GM19238 (cell line): ENCODE data around the gene UVRAG.

ENCODE experiments used
- DNase-seq: peaks from one replicate; pipeline ENCODE4 v3.0.0; 2011; ENCODE audit warnings: low spot score; ENCODE audit not compliant: insufficient read length

The UVRAG gene

DNA sequence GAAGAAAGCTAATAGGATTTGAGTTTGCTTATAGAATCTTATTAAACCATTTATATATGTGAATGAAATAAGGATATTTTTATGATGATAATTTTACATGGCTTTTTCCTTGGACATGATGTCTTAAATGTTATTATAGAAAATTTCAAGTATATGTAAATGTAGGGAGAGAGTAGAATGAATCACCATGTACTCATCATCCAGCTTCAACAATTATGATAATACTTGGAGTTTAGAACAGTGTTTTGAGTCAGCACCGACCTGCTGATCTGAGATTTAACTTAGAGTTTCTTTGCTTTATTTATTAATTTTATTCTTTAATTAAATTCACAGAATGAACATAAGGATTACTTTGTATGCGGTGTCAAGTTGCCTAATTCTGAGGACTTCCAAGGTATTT, 193.5 kb downstream of the UVRAG start:
- DNase-seq = no peak

- DNase-seq = no peak
Observed at GRCh38 chr11:76010051-76010450, 195.0 kb downstream of the UVRAG start.

GRCh38 chr11:76013526-76013925, 198.5 kb downstream of the UVRAG start:
- no peak for DNase-seq

GRCh38 chr11:76023236-76024068, 208.4 kb downstream of the UVRAG start:
- DNase-seq = no peak

DNA sequence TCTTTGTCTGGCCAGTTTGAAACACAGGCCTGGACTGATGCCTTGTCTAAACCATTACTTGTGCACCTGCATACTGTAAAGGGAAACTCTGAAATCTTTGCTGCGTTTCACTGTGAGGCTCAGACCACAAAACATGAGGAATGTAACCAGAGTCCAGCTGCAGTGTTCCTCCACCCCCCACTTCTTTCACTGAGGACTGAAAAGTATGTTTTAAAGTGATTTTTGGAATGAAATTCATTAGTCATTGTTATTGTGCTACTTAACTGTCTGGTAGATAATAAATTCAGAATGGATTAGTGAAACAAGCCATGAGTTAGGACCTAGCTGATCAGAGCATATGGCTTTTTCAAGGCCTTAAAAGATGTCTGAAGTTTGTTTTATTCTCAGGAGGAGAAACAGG, 210.1 kb downstream of the UVRAG start:
- DNase-seq = no peak

DNA sequence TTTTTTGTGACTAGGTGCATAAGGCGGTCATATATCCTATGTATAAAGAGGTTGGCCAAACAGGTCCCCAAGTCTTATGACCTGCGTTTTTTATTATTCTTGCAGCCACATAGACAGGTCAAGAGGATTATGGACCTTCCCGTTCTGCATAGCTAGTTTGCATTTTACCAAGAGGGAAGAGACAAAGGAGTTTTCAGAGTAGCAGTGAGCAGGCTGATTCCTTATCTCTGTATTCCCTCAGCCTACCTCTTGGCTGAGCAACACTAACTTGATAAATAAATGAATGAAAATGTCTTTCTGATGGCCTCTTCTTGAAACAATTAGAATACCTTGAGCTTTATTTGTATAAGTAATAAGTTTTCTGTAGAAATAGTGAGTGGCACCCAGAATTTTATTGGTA, 210.8 kb downstream of the UVRAG start:
- DNase-seq = no peak

- DNase-seq = no peak
Observed at GRCh38 chr11:76026281-76026680, 211.3 kb downstream of the UVRAG start.

DNA sequence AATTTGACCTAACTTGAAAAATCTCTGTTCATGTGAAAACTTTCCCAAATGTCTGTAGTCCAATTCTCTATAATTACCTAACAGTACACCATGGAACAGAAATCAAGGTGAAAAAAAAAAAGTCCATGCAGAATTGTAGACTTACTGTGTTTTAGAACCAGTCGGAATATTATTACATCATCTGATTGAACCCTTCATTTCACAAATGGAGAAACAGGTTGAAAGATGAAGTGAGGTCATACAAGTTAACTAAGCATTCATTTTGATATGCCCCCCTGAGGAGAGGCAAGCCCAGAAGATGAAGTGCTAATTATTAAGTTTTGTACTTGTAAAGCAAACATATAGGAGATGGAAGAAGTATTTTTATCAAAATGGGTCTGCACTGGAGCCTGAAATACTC, 211.9 kb downstream of the UVRAG start:
- DNase-seq = no peak

GRCh38 chr11:76030286-76030685, 215.3 kb downstream of the UVRAG start:
- DNase-seq = no peak

- DNase-seq = no peak
Observed at GRCh38 chr11:76030968-76031590, 216.1 kb downstream of the UVRAG start.

GRCh38 chr11:76033699-76034098, 218.7 kb downstream of the UVRAG start:
- DNase-seq = no peak

DNA sequence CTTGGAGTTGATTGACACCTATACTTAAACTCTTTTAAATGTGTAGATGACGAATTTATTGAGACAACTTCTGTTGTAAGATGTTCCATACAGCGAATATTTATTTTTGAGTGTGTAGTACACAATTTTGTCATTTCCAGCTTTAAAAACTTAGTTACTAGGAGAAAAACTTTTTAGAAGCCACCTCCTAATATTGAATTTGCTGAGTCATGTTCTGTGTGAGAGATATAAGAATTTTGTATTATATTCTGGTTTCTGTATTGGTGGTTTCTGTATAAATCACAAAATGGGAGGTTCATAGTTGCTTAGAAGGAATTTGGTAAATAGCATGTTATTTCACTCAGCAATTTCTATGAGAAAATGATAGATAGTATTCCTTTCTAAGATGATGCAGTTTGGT, 220.0 kb downstream of the UVRAG start:
- no peak for DNase-seq

DNA sequence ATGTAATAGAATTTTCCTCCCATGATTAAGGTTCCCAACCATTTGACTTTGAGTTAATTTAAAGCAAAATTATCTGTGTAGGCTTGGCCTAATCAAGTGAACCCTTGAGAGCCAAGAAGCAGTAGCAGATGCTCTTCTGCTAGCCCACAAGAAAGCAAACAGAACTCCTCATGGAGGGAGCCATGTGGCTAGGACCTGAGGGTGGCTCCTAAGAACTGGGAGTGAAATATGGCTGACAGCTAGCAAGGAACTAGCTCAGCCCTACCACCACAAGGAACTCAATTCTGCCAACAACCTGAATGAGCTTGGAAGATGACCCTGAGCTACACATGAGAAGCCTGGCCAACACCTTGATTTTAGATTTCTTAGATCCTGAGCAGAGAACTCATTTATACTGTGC, 223.6 kb downstream of the UVRAG start:
- DNase-seq = no peak

- no peak for DNase-seq
Observed at GRCh38 chr11:76041208-76041607, 226.2 kb downstream of the UVRAG start.

DNA sequence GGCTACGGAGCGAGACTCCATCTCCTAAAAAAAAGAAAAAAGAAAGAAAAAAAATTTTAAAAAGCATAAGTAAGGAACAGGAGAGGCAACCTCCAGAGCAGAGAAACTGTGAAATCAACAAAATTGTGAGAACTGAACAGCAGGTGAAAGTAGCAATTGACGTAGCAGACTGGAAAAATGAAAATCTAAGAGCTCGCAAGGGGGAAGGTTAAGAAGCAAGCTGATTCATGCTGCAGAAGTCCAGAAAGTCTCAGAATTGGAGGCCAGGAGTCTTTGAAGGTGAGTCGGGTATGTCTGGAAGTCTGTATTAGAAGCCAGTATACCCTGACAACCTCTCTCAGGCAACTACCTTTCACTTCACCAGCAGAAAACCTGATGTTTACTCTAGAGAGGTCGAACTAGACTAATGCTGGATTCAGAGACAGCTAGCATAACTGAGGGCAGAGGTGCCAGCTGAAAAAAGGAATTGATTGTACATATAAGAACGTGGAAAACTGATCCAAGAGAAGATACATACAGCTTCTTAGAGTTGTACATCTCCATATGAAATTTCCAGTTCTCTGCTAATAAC, 229.8 kb downstream of the UVRAG start:
- DNase-seq = no peak

GRCh38 chr11:76047231-76047630, 232.2 kb downstream of the UVRAG start:
- DNase-seq = no peak

DNA sequence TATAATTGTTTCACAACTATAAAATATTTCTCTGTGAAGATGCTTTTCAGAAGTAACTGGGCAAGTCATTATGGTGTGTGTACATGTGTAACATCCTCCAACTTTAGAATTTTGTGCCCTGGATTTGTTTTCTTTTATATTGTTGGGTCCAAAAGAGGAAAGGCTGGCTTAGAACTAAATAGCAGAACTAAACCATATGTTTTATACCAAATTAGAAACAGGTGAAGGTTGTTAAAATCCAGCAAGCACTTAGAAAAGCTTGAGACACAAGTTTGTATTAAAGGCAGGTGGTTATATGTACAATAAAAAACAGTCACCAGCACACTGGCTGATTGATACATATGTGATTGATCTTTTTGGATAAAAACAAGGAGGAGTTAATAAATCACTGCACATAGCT, 232.8 kb downstream of the UVRAG start:
- no peak for DNase-seq

DNA sequence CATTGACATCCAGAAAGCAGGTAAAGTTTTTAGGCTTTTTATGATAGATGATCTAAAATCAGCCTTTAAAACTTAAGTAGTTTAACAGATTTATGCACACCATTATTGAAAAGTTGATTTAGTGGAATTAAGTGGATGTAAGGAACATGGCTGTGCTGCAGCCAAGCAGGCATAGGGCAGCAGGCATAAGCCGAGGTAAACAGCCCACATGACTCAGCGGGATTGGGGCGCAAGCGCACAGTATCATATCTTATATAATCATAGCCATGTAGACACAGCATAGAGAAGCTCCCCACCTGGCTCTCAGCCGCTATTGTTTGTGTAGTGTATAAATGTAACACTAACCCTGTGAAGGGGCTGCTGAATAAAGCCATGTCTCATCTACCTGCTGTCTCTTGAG, 233.8 kb downstream of the UVRAG start:
- no peak for DNase-seq

- no peak for DNase-seq
Observed at GRCh38 chr11:76049511-76049910, 234.5 kb downstream of the UVRAG start.

GRCh38 chr11:76051937-76052336, 236.9 kb downstream of the UVRAG start:
- DNase-seq = no peak

DNA sequence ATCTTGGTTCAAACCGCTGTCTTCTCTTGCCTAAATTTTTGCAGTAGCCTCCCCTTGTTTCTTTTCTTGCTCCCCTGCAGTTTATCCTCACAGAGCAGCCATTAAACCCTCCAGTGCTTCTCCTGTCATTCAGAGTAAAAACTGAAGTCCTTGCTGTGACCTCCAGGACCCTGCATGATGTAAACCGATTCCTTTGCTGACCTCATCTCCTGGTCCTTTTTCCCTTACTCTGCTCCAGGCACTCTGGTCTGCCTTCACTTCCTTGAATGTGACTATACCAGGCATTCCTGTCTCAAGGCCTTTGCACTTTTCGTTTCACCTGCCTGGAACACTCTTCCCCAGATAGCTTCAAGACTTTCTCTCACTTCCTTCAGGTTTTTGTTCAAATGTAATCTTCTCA, 239.3 kb downstream of the UVRAG start:
- DNase-seq = no peak

- DNase-seq = no peak
Observed at GRCh38 chr11:76056876-76057275, 241.9 kb downstream of the UVRAG start.
